ENCODE data around the gene AGT.

AGT gene

GRCh38 chr1:230713915-230714764, at the start of gene AGT:
Gene AGT, minus strand, starts transcription at chr1:230714122. Its CDS starts 3,299 bp downstream, at chr1:230710823.
- no peak for DNase-seq (ENCODE audit: low read depth in 2 of 2)

DNA sequence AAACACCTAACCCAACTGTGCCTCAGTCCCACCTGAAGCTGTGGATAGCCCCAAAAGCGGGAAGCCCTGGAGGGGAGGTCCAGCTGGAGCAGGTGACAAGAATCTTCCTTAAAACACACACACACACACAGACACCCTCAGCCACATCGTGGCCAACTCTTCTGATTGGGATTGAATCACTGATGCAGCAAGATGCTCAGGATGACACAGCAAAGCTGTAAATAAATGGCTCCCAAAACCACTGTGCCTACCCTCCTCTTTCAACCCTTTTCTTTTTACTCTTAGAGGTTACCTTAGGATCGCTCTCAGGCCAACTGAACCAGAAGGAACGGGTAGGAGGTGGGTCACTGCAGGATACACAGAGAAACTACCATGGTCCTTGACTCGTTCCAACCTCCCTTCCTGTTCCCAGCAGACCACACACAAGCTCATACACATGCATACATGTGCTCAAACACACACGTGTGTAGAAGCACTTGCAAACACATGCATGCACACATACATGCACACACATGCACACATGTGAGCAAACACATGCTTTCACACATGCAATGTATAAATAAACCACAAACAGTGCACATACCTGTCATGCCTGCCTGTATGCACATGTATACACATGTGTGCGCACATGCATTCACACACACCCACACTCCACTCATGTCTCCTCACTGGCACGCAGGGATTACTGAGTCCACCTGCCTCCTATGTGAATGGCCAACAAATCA, 47.7 kb upstream of the AGT start:
- DNase-seq (ENCODE audit: low read depth in 2 of 2) = no peak

DNA sequence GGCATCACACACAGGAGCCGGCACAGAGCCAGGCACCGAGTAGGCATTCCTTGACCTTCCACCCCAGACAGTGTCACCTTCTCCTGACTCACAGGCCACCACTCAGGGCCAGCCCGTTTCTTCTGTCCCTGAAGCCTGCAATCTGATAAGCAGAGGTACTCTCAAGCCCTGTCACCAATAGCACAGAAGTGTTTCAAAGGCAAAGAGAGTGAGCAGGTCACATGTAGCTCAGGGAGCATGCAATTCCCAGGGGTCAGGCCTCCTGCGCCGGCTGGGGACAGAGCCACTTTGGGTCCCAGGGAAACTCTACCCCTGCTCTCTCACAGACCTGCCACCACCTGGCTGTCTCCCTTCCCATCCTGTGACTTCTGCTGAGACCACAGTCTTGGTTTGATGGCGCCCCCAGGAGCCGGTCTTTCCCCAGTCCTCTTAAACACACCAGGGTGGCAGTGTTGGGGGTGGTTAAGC, 46.5 kb upstream of the AGT start:
- DNase-seq (ENCODE audit: low read depth in 2 of 2) = no peak

DNA sequence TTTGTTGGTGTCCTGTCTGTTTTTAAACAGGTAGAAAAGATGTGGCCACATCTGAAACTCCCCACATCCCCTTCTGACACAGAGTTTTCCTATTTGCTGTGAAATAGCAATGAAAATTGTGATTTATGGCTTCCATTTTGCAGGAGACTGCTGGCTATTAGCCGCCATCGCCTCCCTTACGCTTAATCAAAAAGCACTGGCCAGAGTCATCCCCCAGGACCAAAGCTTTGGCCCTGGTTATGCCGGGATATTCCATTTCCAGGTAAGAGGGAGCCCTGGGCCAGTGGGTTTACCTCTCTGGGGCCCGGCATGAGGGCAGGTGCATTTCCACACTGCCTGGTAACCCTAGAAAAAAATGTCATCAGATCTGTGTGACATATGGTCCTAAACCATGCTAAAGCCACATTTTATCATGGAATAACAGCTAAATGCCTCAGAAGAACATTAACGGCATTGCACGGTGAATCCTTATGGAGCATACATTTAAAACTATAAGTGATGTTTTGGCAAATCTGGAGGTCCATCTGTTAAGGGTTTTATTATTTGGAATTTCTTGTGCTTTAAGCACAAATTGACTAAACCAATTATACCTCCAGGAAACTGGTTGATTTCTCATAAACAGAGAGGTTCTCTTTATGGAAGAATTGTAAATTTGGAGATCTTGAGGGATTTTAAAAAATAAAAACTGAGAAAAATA, 45.6 kb upstream of the AGT start:
- no peak for DNase-seq (ENCODE audit: low read depth in 2 of 2)

GRCh38 chr1:230758709-230759368, 44.9 kb upstream of the AGT start:
- no peak for DNase-seq (ENCODE audit: low read depth in 2 of 2)

GRCh38 chr1:230757856-230758708, 44.2 kb upstream of the AGT start:
- no peak for DNase-seq (ENCODE audit: low read depth in 2 of 2)

DNA sequence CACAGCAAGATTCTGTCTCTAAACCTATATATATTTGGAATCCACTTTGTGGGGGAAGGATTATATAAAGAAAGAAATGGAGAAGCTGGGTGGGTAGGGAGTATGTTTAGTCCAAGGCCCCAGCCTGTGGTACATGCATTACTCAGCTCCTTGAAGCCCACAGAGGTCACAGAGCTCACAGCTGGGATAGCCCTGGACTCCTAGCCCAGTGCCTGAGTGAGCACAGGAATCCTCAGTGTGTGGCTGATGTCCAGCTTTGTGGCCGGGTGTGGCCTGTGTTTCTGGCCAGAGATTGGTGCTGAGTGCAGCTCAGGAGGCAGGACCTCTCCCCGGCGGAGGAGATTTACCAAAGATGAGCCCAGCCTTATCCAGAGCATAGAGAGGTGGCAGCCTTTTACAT, 40.9 kb upstream of the AGT start:
- no peak for DNase-seq (ENCODE audit: low read depth in 2 of 2)

- DNase-seq (ENCODE audit: low read depth in 2 of 2) = no peak
These were observed 39.8 kb upstream of the AGT start for GRCh38 chr1:230753586-230754251.

DNA sequence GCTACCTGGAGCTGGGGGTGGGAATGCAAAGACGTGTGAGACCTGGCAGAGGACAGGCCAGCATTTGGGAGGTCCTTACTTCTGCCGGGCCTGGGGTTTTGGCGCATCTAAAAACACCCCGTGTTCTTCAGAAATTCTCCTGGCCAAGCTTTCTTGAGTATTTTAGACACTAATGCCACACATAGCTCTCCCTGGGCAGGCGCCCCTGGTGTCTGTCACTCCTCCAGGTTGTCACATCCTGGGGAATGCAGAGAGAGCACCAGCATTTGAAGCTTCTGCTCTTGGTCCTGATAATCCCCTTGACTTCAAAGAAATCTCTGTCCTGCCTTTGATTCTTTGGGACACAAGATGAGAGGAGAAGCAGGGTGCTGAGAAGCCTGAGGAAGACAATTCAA, 39.3 kb upstream of the AGT start:
- DNase-seq (ENCODE audit: low read depth in 2 of 2) = no peak

DNA sequence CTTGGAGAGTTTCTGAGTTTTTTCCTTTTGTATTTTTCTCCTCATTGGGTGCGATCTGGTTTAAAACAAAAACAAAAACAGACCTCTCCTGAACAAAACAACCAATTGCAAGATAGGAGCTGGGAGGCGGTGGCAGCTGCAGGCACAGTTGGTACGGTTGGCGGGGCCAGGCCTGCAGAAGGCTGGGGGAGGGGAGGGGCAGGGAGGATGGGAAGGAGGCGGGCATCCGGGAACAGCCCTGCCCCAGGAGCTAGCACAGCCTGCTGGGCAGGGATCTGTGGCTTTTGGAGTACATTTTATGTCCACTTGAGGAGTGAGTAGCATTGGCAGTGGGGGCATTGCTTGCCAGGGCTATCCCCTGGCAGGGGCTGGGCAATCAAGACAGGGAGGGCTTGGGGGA, 38.5 kb upstream of the AGT start:
- no peak for DNase-seq (ENCODE audit: low read depth in 2 of 2)

DNA sequence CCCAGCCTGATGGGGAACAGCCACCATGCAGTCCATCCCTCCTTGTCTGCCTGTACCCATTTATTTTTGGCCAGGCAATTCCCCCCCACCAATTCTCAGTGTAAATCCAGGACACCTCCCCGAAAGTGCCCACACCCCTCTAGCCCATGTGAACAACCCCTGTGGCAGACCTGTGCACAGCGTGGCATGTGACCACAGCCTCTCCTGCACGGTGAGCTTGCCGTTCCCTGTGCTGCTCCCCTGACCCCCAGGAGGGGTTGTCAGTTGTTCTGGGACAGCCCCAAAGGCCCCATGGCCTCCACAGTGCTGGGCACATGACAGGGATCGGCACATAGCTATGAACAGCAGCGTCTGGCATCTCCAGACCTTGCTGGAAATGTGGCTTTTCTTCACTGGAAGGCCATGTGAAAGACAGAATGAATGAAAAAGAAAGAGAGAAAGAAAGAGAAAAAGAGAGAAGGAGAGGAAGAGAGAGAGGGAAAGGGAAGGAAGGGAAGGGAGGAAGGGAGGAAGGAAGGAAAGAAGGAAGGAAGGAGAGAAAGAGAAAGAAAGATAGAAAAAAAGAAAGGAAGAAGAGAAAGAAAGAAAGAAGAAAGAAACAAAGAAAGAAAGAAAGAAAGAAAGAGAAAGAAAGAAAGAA, 37.2 kb upstream of the AGT start:
- no peak for DNase-seq (ENCODE audit: low read depth in 2 of 2)

- no peak for DNase-seq (ENCODE audit: low read depth in 2 of 2)
These were observed 36.7 kb upstream of the AGT start for GRCh38 chr1:230750576-230750975.

GRCh38 chr1:230749635-230750034, 35.7 kb upstream of the AGT start:
- DNase-seq (ENCODE audit: low read depth in 2 of 2) = no peak

- DNase-seq (ENCODE audit: low read depth in 2 of 2) = no peak
These were observed 35.2 kb upstream of the AGT start for GRCh38 chr1:230749150-230749549.

GRCh38 chr1:230747890-230748800, 34.2 kb upstream of the AGT start:
- DNase-seq (ENCODE audit: low read depth in 2 of 2) = no peak

- DNase-seq (ENCODE audit: low read depth in 2 of 2) = no peak
These were observed 33.3 kb upstream of the AGT start, which contains the start of gene CAPN9 for GRCh38 chr1:230747127-230747730. Gene CAPN9, plus strand, starts transcription at chr1:230747388. Its CDS starts 109 bp downstream, at chr1:230747497.

GRCh38 chr1:230746617-230747016, 32.7 kb upstream of the AGT start:
- DNase-seq (ENCODE audit: low read depth in 2 of 2) = no peak

- DNase-seq (ENCODE audit: low read depth in 2 of 2) = no peak
These were observed 31.1 kb upstream of the AGT start for GRCh38 chr1:230745071-230745470.
